ENCODE measurements around the gene GOLGA5. TPM values are rescaled to one million over a fixed set of nuclear protein-coding genes. Genes with fewer than 3 reads are reported as not detected.

GOLGA5 gene
- total and polyA plus RNA-seq, 2 donors (not counting 1 experiment from before 2014, with no cell fraction given) = 13.3 to 23.1 TPM

DNA sequence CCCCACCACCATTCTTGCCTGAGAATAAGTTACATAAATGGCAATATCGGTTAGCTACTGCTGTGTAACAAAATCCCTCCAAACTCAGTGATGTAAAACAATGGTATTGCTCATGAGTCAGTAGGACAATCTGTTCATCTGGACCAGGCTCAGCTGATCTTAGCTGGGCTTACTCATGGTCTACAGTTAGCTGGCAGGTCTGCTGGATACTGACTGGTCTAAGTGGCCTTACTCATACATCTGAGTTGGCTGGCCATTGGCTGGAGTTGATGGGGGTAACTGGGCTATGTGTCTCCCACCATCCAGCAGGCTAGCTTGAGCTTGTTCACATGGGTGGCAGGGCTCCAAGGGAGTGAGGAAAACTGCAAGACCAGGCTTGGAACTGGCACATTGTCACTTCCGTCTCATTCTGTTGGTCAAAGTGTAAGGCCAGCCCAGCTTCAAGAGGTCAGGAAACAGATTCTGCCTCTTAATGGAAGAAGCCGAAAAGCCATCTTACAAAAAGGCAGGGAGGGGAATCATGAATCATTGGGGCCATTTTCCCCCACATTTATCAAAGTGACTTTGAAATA is 72.2 kb downstream of the GOLGA5 start:
- Histone ChIP-seq H3K79me2 (ENCODE audit: control insufficient read depth, insufficient read depth, low read length) (no peaks in the 10 kb centered on the region), H3K4me3 (ENCODE audit: control extremely low read depth in 1 of 5, extremely low read depth in 1 of 5, insufficient read depth in 1 of 5, low read depth in 2 of 5, low read length in 4 of 5) (no peak overlapping the region), H3K27ac (ENCODE audit: low read length in 2 of 2) (no peak overlapping the region), H4K20me1 (ENCODE audit: control insufficient read depth, insufficient read depth, low read length, poor library complexity, severe bottlenecking) (no peaks in the 10 kb centered on the region), H3K4me1 (ENCODE audit: control insufficient read depth in 2 of 2, insufficient read depth in 2 of 2, low read length in 2 of 2) (no peaks in the 10 kb centered on the region), H3K4me2 (replicated peaks; ENCODE audit: low read depth, low read length, poor library complexity, severe bottlenecking) (no peak overlapping the region), H3K27me3 (replicated peaks in 1 of 4; ENCODE audit: control extremely low read depth in 1 of 4, control insufficient read depth in 3 of 4, insufficient read depth in 4 of 4, low read length in 3 of 4) (peaks cover 0 to 5% (median 0%) of the 10 kb centered on the region in 4 experiments), H3K36me3 (replicated peaks in 1 of 2; ENCODE audit: control extremely low read depth in 1 of 2, control insufficient read depth in 1 of 2, extremely low read depth in 1 of 2, insufficient read depth in 2 of 2, low read length in 1 of 2) (no peaks in the 10 kb centered on the region), H3K9ac (ENCODE audit: low read length) (no peak overlapping the region), H2AFZ (ENCODE audit: insufficient read depth, low read depth, low read length, poor library complexity, severe bottlenecking) (no peak overlapping the region), H3K9me3 (ENCODE audit: control extremely low read depth in 1 of 3, control insufficient read depth in 2 of 3, insufficient read depth in 1 of 3, low read length in 2 of 3) (peaks cover 0 to 5% (median 0%) of the 10 kb centered on the region in 3 donors)
- TF ChIP-seq, protein P1, sequence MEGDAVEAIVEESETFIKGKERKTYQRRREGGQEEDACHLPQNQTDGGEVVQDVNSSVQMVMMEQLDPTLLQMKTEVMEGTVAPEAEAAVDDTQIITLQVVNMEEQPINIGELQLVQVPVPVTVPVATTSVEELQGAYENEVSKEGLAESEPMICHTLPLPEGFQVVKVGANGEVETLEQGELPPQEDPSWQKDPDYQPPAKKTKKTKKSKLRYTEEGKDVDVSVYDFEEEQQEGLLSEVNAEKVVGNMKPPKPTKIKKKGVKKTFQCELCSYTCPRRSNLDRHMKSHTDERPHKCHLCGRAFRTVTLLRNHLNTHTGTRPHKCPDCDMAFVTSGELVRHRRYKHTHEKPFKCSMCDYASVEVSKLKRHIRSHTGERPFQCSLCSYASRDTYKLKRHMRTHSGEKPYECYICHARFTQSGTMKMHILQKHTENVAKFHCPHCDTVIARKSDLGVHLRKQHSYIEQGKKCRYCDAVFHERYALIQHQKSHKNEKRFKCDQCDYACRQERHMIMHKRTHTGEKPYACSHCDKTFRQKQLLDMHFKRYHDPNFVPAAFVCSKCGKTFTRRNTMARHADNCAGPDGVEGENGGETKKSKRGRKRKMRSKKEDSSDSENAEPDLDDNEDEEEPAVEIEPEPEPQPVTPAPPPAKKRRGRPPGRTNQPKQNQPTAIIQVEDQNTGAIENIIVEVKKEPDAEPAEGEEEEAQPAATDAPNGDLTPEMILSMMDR (IDR thresholded peaks at IDR 0.05) = no peak
- no peak for TF ChIP-seq EZH2 (IDR thresholded peaks at IDR 0.05; ENCODE audit: borderline replicate concordance, insufficient read depth, low read depth, low read length, poor library complexity, severe bottlenecking)
- DNase-seq = no peak
- WGBS (ENCODE audit: insufficient coverage) = 92% methylated on average over 2 of the region's 3 CpGs
- H3K4me1 Mint-ChIP-seq = no peaks in the 10 kb centered on the region
- peaks cover 25% of the 10 kb centered on the region for H3K27me3 Mint-ChIP-seq
- no peak overlapping the region for H3K27ac Mint-ChIP-seq
- ChIA-PET CTCF (no interaction called here), POLR2A (no interaction called here)
- no peak for ATAC-seq (ENCODE audit: low read depth)
- peaks cover 10% of the 10 kb centered on the region for H3K9me3 Mint-ChIP-seq (ENCODE audit: insufficient read depth)
- H3K4me3 Mint-ChIP-seq = no peak overlapping the region
- intact Hi-C loops (cut with micrococcal nuclease) = no loop called here

DNA sequence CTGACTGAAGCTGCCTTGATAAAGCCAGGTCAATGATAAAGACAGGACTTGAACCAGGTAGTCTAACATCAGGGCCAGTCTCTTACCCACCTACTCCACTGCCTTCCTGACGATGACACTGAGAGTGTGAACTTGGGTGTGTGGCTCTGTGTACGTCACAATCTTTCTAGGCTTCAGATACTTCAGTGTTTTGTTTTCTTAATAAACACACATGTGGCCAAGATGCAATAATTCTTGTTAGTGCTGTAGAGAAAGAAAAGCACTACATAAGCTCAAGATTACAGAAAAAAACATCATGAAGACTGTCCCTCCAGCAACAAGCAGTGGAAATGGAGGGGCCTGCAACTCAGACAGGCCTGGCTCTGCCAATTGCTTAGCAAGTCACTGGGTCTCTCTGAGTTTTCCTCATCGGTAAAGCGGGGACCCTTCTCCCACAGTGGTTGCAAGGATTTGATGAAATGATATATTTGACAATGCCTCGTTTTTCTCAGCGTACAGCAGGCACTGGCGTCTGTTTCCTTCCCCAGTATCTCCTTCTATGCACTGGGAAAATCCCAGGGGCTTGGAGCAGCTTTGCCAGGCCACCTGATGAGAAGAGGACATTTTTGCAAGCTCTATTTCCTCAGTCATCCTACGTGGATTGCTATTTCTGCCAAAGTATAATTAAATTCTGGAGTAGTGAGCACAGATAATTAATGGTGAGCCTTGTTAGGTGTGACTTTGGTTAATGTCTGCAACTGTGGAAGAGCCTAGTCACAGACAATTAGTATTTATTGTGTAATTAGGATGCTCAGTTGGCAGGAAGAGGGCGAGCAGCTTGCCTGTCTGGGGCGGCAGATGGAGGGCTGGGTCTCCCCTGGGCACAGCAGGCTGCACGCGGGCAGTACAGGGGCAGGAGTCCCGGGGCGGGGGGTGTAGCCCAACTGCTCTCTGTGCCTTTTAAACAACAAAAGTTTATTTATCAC is 73.1 kb downstream of the GOLGA5 start:
- H3K27ac Mint-ChIP-seq = no peak overlapping the region
- no peak for TF ChIP-seq EZH2 (IDR thresholded peaks at IDR 0.05; ENCODE audit: borderline replicate concordance, insufficient read depth, low read depth, low read length, poor library complexity, severe bottlenecking)
- TF ChIP-seq, protein P1 (IDR thresholded peaks at IDR 0.05) = no peak
- H3K4me3 Mint-ChIP-seq = no peak overlapping the region
- Histone ChIP-seq H3K27me3 (replicated peaks in 1 of 4; ENCODE audit: control extremely low read depth in 1 of 4, control insufficient read depth in 3 of 4, insufficient read depth in 4 of 4, low read length in 3 of 4) (peaks cover 0 to 5% (median 0%) of the 10 kb centered on the region in 4 experiments), H2AFZ (ENCODE audit: insufficient read depth, low read depth, low read length, poor library complexity, severe bottlenecking) (no peak overlapping the region), H3K9me3 (ENCODE audit: control extremely low read depth in 1 of 3, control insufficient read depth in 2 of 3, insufficient read depth in 1 of 3, low read length in 2 of 3) (peaks cover 0 to 5% (median 0%) of the 10 kb centered on the region in 3 donors), H3K4me3 (ENCODE audit: control extremely low read depth in 1 of 5, extremely low read depth in 1 of 5, insufficient read depth in 1 of 5, low read depth in 2 of 5, low read length in 4 of 5) (no peak overlapping the region), H3K9ac (ENCODE audit: low read length) (no peak overlapping the region), H3K4me1 (ENCODE audit: control insufficient read depth in 2 of 2, insufficient read depth in 2 of 2, low read length in 2 of 2) (no peaks in the 10 kb centered on the region), H4K20me1 (ENCODE audit: control insufficient read depth, insufficient read depth, low read length, poor library complexity, severe bottlenecking) (no peaks in the 10 kb centered on the region), H3K27ac (ENCODE audit: low read length in 2 of 2) (no peak overlapping the region), H3K36me3 (replicated peaks in 1 of 2; ENCODE audit: control extremely low read depth in 1 of 2, control insufficient read depth in 1 of 2, extremely low read depth in 1 of 2, insufficient read depth in 2 of 2, low read length in 1 of 2) (no peaks in the 10 kb centered on the region), H3K4me2 (replicated peaks; ENCODE audit: low read depth, low read length, poor library complexity, severe bottlenecking) (no peak overlapping the region), H3K79me2 (ENCODE audit: control insufficient read depth, insufficient read depth, low read length) (no peaks in the 10 kb centered on the region)
- ChIA-PET CTCF (no interaction called here), POLR2A (no interaction called here)
- H3K4me1 Mint-ChIP-seq = no peaks in the 10 kb centered on the region
- WGBS (ENCODE audit: insufficient coverage) = 85% methylated on average over 7 of the region's 14 CpGs
- ATAC-seq (ENCODE audit: low read depth) = no peak
- intact Hi-C loops (cut with micrococcal nuclease) = no loop called here
- peaks cover 25% of the 10 kb centered on the region for H3K27me3 Mint-ChIP-seq
- no peak for DNase-seq
- H3K9me3 Mint-ChIP-seq (ENCODE audit: insufficient read depth) = peaks cover 10% of the 10 kb centered on the region
